NT2/D1 (cell line): ENCODE measurements around the gene MYD88.

Experiments used
- SUZ12 ChIP-seq: IDR thresholded peaks from 2 replicates; pipeline ENCODE4 v1.6.1; 2011; ENCODE audit not compliant: insufficient read length, insufficient read depth; ENCODE audit errors: extremely low read depth
- YY1 ChIP-seq: IDR thresholded peaks from 2 replicates; pipeline ENCODE4 v1.6.1; 2011; ENCODE audit not compliant: insufficient read length, insufficient read depth
- ZNF274 ChIP-seq: IDR thresholded peaks from 2 replicates; pipeline ENCODE4 v1.6.1; 2011; ENCODE audit warnings: mild to moderate bottlenecking, low read depth, low read length

DNA sequence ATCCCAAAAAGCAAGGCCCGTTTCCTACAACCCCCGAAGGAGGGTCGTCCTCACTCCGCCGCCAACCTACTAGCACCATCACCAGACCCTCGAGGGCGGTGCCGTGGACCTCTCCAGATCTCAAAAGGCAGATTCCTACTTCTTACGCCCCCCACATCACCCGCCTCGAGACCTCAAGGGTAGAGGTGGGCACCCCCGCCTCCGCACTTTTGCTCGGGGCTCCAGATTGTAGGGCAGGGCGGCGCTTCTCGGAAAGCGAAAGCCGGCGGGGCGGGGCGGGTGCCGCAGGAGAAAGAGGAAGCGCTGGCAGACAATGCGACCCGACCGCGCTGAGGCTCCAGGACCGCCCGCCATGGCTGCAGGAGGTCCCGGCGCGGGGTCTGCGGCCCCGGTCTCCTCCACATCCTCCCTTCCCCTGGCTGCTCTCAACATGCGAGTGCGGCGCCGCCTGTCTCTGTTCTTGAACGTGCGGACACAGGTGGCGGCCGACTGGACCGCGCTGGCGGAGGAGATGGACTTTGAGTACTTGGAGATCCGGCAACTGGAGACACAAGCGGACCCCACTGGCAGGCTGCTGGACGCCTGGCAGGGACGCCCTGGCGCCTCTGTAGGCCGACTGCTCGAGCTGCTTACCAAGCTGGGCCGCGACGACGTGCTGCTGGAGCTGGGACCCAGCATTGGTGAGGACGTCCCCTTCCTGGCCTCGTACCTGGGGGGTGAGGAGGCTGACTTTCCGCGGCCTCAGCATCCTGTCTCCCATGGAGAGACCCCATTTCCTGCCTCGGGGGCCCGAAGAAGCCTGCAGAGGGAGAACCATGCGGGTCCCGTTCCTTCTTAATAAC lies at the start of gene MYD88:
- no peak for TF ChIP-seq ZNF274
- TF ChIP-seq SUZ12, result no peak
- no peak for TF ChIP-seq YY1
